Activated B cell treated with CpG ODN at 0.5 μM for 24 hours (primary cell): ENCODE results near the gene COL18A1. TPM values are rescaled to one million over a fixed set of nuclear protein-coding genes. Genes with fewer than 3 reads are reported as not detected.
"Not testable (repeated sequence)": the region's sequence is repeated elsewhere in the genome, so short reads cannot be mapped to it uniquely, and the experiment has no call there.

ENCODE experiments used
- ATAC-seq: fragments of 200-7000 bp; cut with Tn5 transposase; one replicate; pipeline ENCODE4 v1.10.0; 2021; ENCODE audit warnings: low read depth, mild to moderate bottlenecking, moderate library complexity
- CTCF ChIA-PET: fragments of 350-600 bp; sonication (Branson Sonifier 250); formaldehyde crosslinking; loops from one replicate; lab custom pipeline; 2021; ENCODE audit warnings: antibody characterized with exemption; lab: Charles Lee
- POLR2A ChIA-PET: fragments of 350-600 bp; sonication (Branson Sonifier 250); formaldehyde crosslinking; loops from one replicate; lab custom pipeline; 2021; ENCODE audit warnings: antibody characterized with exemption; lab: Charles Lee
- DNase-seq: peaks from one replicate; pipeline ENCODE4 v3.0.0; 2022
- H3K27ac Mint-ChIP-seq: one replicate; pipeline ENCODE4 v1.8.0; 2020; ENCODE audit warnings: mixed read lengths
- H3K27me3 Mint-ChIP-seq: one replicate; pipeline ENCODE4 v1.8.0; 2021; ENCODE audit warnings: mixed read lengths
- H3K36me3 Mint-ChIP-seq: one replicate; pipeline ENCODE4 v1.8.0; 2021; ENCODE audit warnings: low read depth, mixed read lengths
- H3K4me1 Mint-ChIP-seq: one replicate; pipeline ENCODE4 v1.8.0; 2021; ENCODE audit warnings: mixed read lengths
- H3K4me3 Mint-ChIP-seq: one replicate; pipeline ENCODE4 v1.8.0; 2020; ENCODE audit warnings: mild to moderate bottlenecking, mixed read lengths
- H3K9me3 Mint-ChIP-seq: one replicate; pipeline ENCODE4 v1.8.0; 2020; ENCODE audit warnings: mixed read lengths
- CTCF ChIP-seq: fragments of 200-600 bp; IDR thresholded peaks from one replicate; pipeline ENCODE4 v1.8.0; 2022; ENCODE audit warnings: antibody characterized with exemption, mild to moderate bottlenecking
- intact Hi-C: fragments of 100-400 bp; cut with micrococcal nuclease; formaldehyde crosslinking; loops from one replicate; pipeline ENCODE4 v1.15.1; 2024
- total RNA-seq: library from RNA; stranded (reverse); gene quantifications from 2 replicates; pipeline ENCODE4 v1.2.3, GENCODE V29; 2022

The COL18A1 gene
- total RNA-seq, 1 donor from 2014 or later, result 1.6 TPM

GRCh38 chr21:45362077-45362747 is 42.8 kb upstream of the COL18A1 start:
- DNase-seq, result no peak

GRCh38 chr21:45362748-45363145 is 42.2 kb upstream of the COL18A1 start:
- no peak overlapping the region for H3K4me3 Mint-ChIP-seq
- intact Hi-C loops, result no loop called here
- ATAC-seq, result no peak

More at GRCh38 chr21:45362077-45362747, 42.8 kb upstream of the COL18A1 start:
- H3K36me3 Mint-ChIP-seq, result no peaks in the 10 kb centered on the region
- ChIA-PET CTCF (no interaction called here), POLR2A (no interaction called here)
- no peak overlapping the region for H3K27ac Mint-ChIP-seq
- intact Hi-C loops, result no loop called here
- no peak for ATAC-seq
- H3K4me1 Mint-ChIP-seq, result peaks cover 3% of the 10 kb centered on the region
- no peak for TF ChIP-seq CTCF
- no peak overlapping the region for H3K4me3 Mint-ChIP-seq
- no peaks in the 10 kb centered on the region for H3K9me3 Mint-ChIP-seq
- peaks cover 11% of the 10 kb centered on the region for H3K27me3 Mint-ChIP-seq

GRCh38 chr21:45363272-45363671 is 41.7 kb upstream of the COL18A1 start:
- POLR2A ChIA-PET, H3K36me3 Mint-ChIP-seq, H3K4me1 Mint-ChIP-seq, DNase-seq, H3K27ac Mint-ChIP-seq, H3K27me3 Mint-ChIP-seq, H3K4me3 Mint-ChIP-seq, CTCF ChIA-PET, H3K9me3 Mint-ChIP-seq, ATAC-seq, intact Hi-C loops: not testable (repeated sequence)

More at GRCh38 chr21:45362748-45363145, 42.2 kb upstream of the COL18A1 start:
- Mint-ChIP-seq H3K36me3 (no peaks in the 10 kb centered on the region), H3K27me3 (peaks cover 10% of the 10 kb centered on the region), H3K27ac (no peak overlapping the region), H3K4me1 (peaks cover 3% of the 10 kb centered on the region), H3K9me3 (no peaks in the 10 kb centered on the region)
- no peak for DNase-seq
- no peak for TF ChIP-seq CTCF
- ChIA-PET POLR2A (no interaction called here), CTCF (no interaction called here)

GRCh38 chr21:45363921-45364467 is 41.0 kb upstream of the COL18A1 start:
- Mint-ChIP-seq H3K4me1 (peaks cover 3% of the 10 kb centered on the region), H3K4me3 (no peak overlapping the region), H3K27ac (no peak overlapping the region), H3K9me3 (no peaks in the 10 kb centered on the region), H3K36me3 (no peaks in the 10 kb centered on the region), H3K27me3 (peaks cover 3% of the 10 kb centered on the region)
- ATAC-seq (no peak), DNase-seq (no peak)
- CTCF ChIA-PET, result no interaction called here
- intact Hi-C loops, result no loop called here
- TF ChIP-seq CTCF, result no peak
- POLR2A ChIA-PET, result no interaction called here

GRCh38 chr21:45364468-45365185 is 40.3 kb upstream of the COL18A1 start:
- no peak overlapping the region for H3K4me3 Mint-ChIP-seq
- DNase-seq, result no peak
- peaks cover 3% of the 10 kb centered on the region for H3K4me1 Mint-ChIP-seq
- no peak for ATAC-seq
- POLR2A ChIA-PET, result no interaction called here
- CTCF ChIA-PET, result no interaction called here
- no peak for TF ChIP-seq CTCF
- intact Hi-C loops, result no loop called here
- peaks cover 3% of the 10 kb centered on the region for H3K27me3 Mint-ChIP-seq
- no peak overlapping the region for H3K27ac Mint-ChIP-seq
- H3K36me3 Mint-ChIP-seq, result no peaks in the 10 kb centered on the region
- H3K9me3 Mint-ChIP-seq, result no peaks in the 10 kb centered on the region
